Activated CD8-positive, alpha-beta memory T cell treated with anti-CD3 and anti-CD28 coated beads for 36 hours (primary cell): ENCODE results near the gene CDC20. TPM values are rescaled to one million over a fixed set of nuclear protein-coding genes. Genes with fewer than 3 reads are reported as not detected.

Experiments used
- CTCF ChIA-PET: fragments of 350-600 bp; sonication (Branson Sonifier 250); formaldehyde crosslinking; loops from one replicate; lab custom pipeline; 2021; ENCODE audit warnings: antibody characterized with exemption; lab: Charles Lee
- POLR2A ChIA-PET: fragments of 350-600 bp; sonication (Branson Sonifier 250); formaldehyde crosslinking; loops from one replicate; lab custom pipeline; 2021; ENCODE audit warnings: antibody characterized with exemption; lab: Charles Lee
- total RNA-seq, 2 experiments: library from RNA; stranded (reverse); gene quantifications; one replicate each; pipeline ENCODE4 v1.2.3, GENCODE V29; 2021

CDC20 gene
- total RNA-seq, 2 experiments from 2014 or later, result 141 to 148 TPM

- CTCF ChIA-PET, result no interaction called here
- POLR2A ChIA-PET, result no interaction called here
These were observed 31.1 kb upstream of the CDC20 start for GRCh38 chr1:43327549-43328292.

- CTCF ChIA-PET, result no interaction called here
- POLR2A ChIA-PET, result no interaction called here
These were observed 28.6 kb upstream of the CDC20 start for GRCh38 chr1:43329995-43330751.

DNA sequence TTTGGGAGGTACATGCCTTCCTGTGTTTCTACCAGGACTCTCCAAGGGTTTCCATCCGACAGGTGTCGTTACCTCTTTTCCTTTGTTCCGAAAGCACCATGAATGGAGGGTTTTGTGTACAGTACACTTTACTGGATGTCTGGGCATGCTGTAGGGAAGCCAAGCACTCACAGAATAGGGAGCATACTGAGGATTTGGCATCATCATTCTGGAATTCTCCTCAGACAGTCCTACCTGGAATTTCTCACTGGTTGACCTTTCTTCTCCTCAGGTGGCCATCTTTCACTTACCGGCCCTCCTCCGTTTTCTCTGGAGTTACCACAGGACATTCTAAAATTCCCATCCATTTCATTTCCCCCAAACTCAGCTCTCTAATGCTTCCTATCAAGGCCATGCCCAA, 27.1 kb upstream of the CDC20 start:
- POLR2A ChIA-PET, result no interaction called here
- CTCF ChIA-PET, result no interaction called here

- ChIA-PET POLR2A (no interaction called here), CTCF (interaction anchor here (0.7 kb wide), 1 partner anchor 107 kb away, joined by 3 read pairs; no protein-coding TSS in a partner anchor)
These were observed 24.2 kb upstream of the CDC20 start for GRCh38 chr1:43334453-43335205.

DNA sequence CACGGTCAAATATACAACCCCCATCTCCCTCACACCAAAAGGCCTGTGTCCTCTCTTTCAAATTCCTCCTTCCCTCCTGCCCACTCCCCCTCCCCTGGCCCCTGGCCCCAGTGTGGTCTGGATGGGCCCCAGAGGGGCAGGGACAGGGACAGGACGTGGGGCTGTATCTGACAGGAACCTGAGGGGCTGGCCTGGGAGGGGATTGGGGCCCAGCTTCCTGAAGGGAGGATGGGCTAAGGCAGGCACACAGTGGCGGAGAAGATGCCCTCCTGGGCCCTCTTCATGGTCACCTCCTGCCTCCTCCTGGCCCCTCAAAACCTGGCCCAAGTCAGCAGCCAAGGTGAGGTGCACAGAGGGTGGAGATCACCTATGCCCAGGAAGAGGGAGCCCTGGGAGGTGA, 21.2 kb upstream of the CDC20 start, which contains the start of gene MPL:
Gene MPL, plus strand, starts transcription at position 231 of the 400 bp plus-strand sequence. Its CDS starts 31 bp downstream, at position 262.
- CTCF ChIA-PET, result no interaction called here
- POLR2A ChIA-PET, result no interaction called here

GRCh38 chr1:43338001-43338400, 20.8 kb upstream of the CDC20 start:
- CTCF ChIA-PET, result no interaction called here
- POLR2A ChIA-PET, result no interaction called here

DNA sequence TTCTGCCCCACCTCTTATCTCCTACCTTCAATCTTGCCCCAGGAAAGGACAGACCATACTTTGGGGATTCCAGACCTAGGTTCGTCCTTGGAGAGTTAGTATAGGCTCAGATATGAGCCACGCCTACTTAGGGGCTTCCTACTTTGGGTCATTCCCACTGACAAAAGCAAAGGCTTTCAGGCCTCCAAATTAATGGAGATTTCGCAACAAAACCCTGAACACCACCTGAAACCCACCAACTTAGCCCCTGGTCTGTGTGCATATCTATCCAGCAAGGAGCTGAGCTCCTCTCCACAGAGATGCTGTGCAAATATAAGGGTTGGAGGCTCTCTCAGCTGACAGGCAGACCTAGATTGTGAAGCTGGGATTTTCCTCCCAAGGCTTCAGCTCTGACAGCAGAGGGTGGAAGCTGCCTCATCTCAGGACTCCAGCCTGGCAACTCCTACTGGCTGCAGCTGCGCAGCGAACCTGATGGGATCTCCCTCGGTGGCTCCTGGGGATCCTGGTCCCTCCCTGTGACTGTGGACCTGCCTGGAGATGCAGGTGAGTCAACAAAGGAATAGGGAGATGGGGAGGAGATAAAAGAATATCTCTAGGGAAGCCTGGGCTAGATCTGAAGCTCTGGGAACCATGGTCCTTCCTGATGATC, 19.1 kb upstream of the CDC20 start:
- CTCF ChIA-PET, result interaction anchor here (0.8 to 1.7 kb wide), 2 partner anchors 74 to 89 kb away, joined by 3 to 5 read pairs; no protein-coding TSS in a partner anchor
- POLR2A ChIA-PET, result no interaction called here

DNA sequence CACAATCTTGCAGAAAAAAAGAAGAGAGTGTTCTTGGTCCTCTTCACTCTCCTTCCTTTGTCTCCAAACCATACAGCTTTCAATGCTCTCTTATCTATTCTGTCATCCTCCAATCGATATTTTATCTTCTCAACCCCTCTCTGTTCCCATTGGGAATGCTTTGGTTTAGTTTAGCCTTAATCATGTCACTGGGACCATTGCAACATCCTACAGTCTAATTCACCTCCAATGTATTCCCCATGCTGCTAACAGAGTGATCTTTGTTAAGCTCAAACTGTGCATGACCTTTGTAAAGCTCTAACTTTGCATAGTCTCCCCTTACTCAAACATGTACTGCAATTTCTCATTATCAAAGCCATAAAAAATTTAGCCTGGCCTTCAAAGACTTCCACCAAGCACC, 18.2 kb upstream of the CDC20 start:
- CTCF ChIA-PET, result interaction anchor here (0.6 kb wide), 1 partner anchor 29 kb away, joined by 3 read pairs; no protein-coding TSS in a partner anchor
- POLR2A ChIA-PET, result no interaction called here

GRCh38 chr1:43344267-43344850, 14.4 kb upstream of the CDC20 start:
- POLR2A ChIA-PET, result no interaction called here
- CTCF ChIA-PET, result no interaction called here

DNA sequence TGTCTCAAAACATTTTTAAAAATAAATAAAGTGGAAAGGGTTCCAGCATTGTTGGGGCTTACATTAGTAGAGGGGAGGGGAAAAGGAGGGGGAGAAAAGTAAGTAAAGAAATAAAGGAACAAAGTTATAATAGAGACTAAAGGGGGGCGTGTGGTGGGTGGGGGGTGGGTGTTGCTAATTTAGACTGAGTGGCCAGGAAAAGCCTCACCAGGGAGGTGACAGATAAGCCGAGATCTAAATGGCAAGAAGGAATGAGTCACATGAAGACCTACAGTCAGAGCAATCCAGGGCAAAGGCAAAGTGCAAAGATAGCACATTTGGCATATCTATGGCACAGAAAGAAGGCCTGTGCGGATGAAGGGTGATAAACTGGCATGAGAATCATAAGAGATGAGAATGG, 13.7 kb upstream of the CDC20 start:
- POLR2A ChIA-PET, result no interaction called here
- CTCF ChIA-PET, result no interaction called here

DNA sequence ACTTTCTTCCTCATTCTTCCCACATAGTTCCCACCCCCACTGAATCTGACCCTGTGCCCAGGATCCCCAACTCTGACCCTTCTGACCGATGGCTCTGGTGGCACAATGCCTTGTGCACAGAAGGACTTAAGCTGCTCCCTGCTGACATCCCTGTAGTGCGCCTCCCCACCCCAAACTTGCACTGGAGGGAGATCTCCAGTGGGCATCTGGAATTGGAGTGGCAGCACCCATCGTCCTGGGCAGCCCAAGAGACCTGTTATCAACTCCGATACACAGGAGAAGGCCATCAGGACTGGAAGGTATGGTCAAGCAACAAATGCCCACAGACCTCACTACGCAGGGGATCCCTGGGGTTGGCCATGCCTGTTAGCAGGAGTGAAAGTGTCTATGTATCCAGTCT, 12.1 kb upstream of the CDC20 start:
- CTCF ChIA-PET, result no interaction called here
- POLR2A ChIA-PET, result no interaction called here

DNA sequence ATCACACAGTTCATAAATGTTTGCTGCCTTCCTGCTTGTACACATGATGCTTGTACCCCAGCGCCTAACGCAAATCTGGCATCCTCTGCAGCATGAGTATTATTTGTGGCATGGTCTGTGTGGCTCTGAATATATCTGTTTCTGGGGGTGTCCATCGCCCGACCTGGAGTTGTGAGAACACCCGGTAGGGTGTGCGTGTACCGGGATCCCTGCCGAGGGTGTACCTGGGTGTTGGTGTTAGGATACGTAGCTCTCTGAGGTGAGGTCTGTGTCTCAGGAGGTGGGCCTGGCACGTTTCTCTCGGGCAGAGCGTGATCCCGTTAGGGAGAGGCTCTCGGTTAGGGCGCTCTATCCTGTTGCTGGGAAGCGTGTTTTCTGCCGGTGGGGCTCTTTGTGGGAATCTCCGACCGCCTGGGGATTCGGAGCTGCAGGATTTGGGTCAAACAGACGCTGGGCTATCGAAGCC, 10.4 kb upstream of the CDC20 start:
- CTCF ChIA-PET, result no interaction called here
- POLR2A ChIA-PET, result interaction anchor here (1.0 kb wide), 1 partner anchor 20 kb away, joined by 3 read pairs; no protein-coding TSS in a partner anchor

- POLR2A ChIA-PET, result interaction anchor here (1.0 kb wide), 1 partner anchor 20 kb away, joined by 3 read pairs; no protein-coding TSS in a partner anchor
These were observed 9.8 kb upstream of the CDC20 start for GRCh38 chr1:43348809-43349593.

DNA sequence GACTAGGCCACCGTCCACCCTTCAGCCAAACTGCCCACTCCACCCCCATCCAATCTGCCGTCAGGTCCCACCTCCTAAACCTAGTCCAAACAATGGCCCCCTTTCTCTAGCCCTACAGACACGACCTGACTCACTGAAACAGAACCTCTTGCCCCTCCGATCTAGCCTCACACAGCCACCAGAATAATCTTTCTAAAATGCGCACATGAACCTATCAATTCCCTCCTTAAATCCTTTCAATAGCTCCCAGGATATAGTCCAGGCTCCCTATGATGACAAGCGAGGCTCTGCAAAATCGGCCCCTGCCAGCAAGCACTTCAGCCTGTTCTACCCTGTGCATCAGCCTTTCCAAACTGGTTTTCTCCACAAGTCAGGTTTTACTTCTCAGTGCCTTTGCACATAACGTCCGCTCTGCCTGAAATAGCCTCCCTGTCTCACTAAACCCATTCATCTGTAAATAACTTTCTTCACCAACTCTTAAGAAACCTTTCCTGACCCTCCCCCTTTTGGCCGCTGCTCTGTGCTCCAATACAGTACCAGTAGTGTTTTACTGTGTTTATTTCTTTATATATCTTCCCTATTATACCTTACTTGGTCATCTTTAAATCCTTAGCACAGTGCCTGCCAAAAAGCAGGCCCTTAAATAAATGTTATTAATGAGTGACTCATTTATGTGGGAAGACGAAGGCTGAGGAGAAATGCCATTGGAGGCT, 9.0 kb upstream of the CDC20 start:
- POLR2A ChIA-PET, result no interaction called here
- CTCF ChIA-PET, result no interaction called here

More at GRCh38 chr1:43348809-43349593, 9.8 kb upstream of the CDC20 start:
- CTCF ChIA-PET, result interaction anchor here (0.5 kb wide), 1 partner anchor 175 kb away, joined by 4 read pairs; no protein-coding TSS in a partner anchor

DNA sequence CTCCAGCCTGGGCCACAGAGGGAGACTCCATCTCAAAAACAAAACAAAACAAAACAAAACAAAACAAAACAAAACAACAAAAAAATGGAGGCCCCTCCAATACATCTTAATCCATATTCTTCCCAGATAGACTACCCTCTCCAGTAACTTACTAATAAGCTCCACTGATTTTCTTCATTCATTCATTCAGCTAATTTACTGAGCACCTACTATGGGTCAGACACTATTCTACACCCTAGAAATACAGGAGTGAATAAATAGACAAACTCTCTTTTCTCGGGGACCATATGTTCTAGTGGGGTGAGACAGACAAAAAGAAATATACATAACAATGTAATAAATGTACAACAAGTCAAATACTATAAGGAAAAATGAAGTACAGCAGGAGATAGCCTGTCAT, 7.8 kb upstream of the CDC20 start:
- ChIA-PET CTCF (no interaction called here), POLR2A (no interaction called here)

GRCh38 chr1:43351421-43352350, 7.1 kb upstream of the CDC20 start:
- ChIA-PET CTCF (no interaction called here), POLR2A (no interaction called here)
